Astrocyte (in vitro differentiated cells and primary cell): Measurements from ENCODE around the gene TBC1D8. TPM values are rescaled to one million over a fixed set of nuclear protein-coding genes. Genes with fewer than 3 reads are reported as not detected.

Source experiments
- DNase-seq: peaks from one replicate; pipeline ENCODE4 v3.0.0-alpha.2; 2010; ENCODE audit warnings: low read depth
- FAIRE-seq: peaks from 2 replicates; lab custom pipeline; 2011; peaks lifted over from hg19 to GRCh38; lab: Jason Lieb, UNC
- H2AFZ ChIP-seq: 2 replicates; pipeline ENCODE4 v1.6.0; 2012; ENCODE audit warnings: low read depth, low read length, inconsistent platforms
- H3K27ac ChIP-seq: 2 replicates; pipeline ENCODE4 v1.5.1; 2011; ENCODE audit warnings: low read depth, low read length, inconsistent platforms
- H3K27me3 ChIP-seq: 2 replicates; pipeline ENCODE4 v1.6.0; 2011; ENCODE audit warnings: low read length, inconsistent platforms; ENCODE audit not compliant: insufficient read depth
- H3K36me3 ChIP-seq: 2 replicates; pipeline ENCODE4 v1.5.1; 2011; ENCODE audit warnings: low read length, inconsistent platforms; ENCODE audit not compliant: insufficient read depth
- H3K4me1 ChIP-seq: 2 replicates; pipeline ENCODE4 v1.5.1; 2011; ENCODE audit warnings: low read length, inconsistent platforms; ENCODE audit not compliant: insufficient read depth
- H3K4me2 ChIP-seq: 2 replicates; pipeline ENCODE4 v1.6.0; 2012; ENCODE audit warnings: low read length, inconsistent platforms
- H3K4me3 ChIP-seq: 2 replicates; pipeline ENCODE4 v1.5.1; 2011; ENCODE audit warnings: low read depth, mild to moderate bottlenecking, low read length, inconsistent platforms; ENCODE audit not compliant: insufficient read depth
- H3K79me2 ChIP-seq: 2 replicates; pipeline ENCODE4 v1.6.0; 2012; ENCODE audit warnings: mild to moderate bottlenecking, low read length, inconsistent platforms; ENCODE audit not compliant: insufficient read depth
- H3K9ac ChIP-seq: 2 replicates; pipeline ENCODE4 v1.6.0; 2012; ENCODE audit warnings: mild to moderate bottlenecking, low read length, inconsistent platforms
- H3K9me3 ChIP-seq: 2 replicates; pipeline ENCODE4 v1.5.1; 2012; ENCODE audit warnings: low read depth, mild to moderate bottlenecking, low read length, inconsistent platforms; ENCODE audit not compliant: insufficient read depth
- H4K20me1 ChIP-seq: 2 replicates; pipeline ENCODE4 v1.6.0; 2012; ENCODE audit warnings: low read length, inconsistent platforms; ENCODE audit not compliant: insufficient read depth
- H3K27ac Mint-ChIP-seq: one replicate; pipeline ENCODE4 v1.8.0; 2021; ENCODE audit warnings: mild to moderate bottlenecking, mixed read lengths; ENCODE audit not compliant: unreplicated experiment
- H3K27me3 Mint-ChIP-seq: one replicate; pipeline ENCODE4 v1.8.0; 2021; ENCODE audit warnings: low read depth, mixed read lengths; ENCODE audit not compliant: unreplicated experiment
- H3K36me3 Mint-ChIP-seq: one replicate; pipeline ENCODE4 v1.8.0; 2021; ENCODE audit warnings: low read depth, mixed read lengths; ENCODE audit not compliant: unreplicated experiment
- H3K4me1 Mint-ChIP-seq: one replicate; pipeline ENCODE4 v1.8.0; 2021; ENCODE audit warnings: low read depth, mixed read lengths; ENCODE audit not compliant: unreplicated experiment
- H3K4me3 Mint-ChIP-seq: one replicate; pipeline ENCODE4 v1.8.0; 2021; ENCODE audit warnings: mild to moderate bottlenecking, moderate library complexity, mixed read lengths; ENCODE audit not compliant: unreplicated experiment
- H3K9me3 Mint-ChIP-seq: one replicate; pipeline ENCODE4 v1.8.0; 2021; ENCODE audit warnings: mild to moderate bottlenecking, mixed read lengths; ENCODE audit not compliant: unreplicated experiment
- CTCF ChIP-seq: IDR thresholded peaks from 2 replicates; pipeline ENCODE4 v1.5.1; 2011; ENCODE audit warnings: low read depth, mild to moderate bottlenecking, inconsistent platforms, low read length, moderate library complexity; ENCODE audit not compliant: insufficient read depth
- EZH2 ChIP-seq: IDR thresholded peaks from 2 replicates; pipeline ENCODE4 v1.6.1; 2012; ENCODE audit warnings: mild to moderate bottlenecking, low read length, inconsistent platforms; ENCODE audit not compliant: insufficient read depth
- total RNA-seq: library from RNA; stranded (reverse); gene quantifications from 2 replicates; pipeline ENCODE4 v1.2.1, GENCODE V29; 2021

Gene TBC1D8
- total RNA-seq, 1 donor from 2014 or later = 2.4 TPM

GRCh38 chr2:101149241-101150192 lies 1.7 kb downstream of the TBC1D8 start:
- Mint-ChIP-seq H3K4me1 (peaks cover 17% of the 10 kb centered on the region), H3K4me3 (peak overlapping the region; percentile 81), H3K27ac (no peak overlapping the region), H3K9me3 (no peaks in the 10 kb centered on the region), H3K27me3 (peaks cover 21% of the 10 kb centered on the region), H3K36me3 (no peaks in the 10 kb centered on the region)
- Histone ChIP-seq H3K36me3 (no peaks in the 10 kb centered on the region), H3K27ac (no peak overlapping the region), H3K9me3 (no peaks in the 10 kb centered on the region), H3K79me2 (no peaks in the 10 kb centered on the region), H3K9ac (no peak overlapping the region), H3K27me3 (peaks cover 24% of the 10 kb centered on the region), H3K4me3 (no peak overlapping the region), H3K4me1 (peaks cover 12% of the 10 kb centered on the region), H4K20me1 (no peaks in the 10 kb centered on the region), H2AFZ (no peak overlapping the region), H3K4me2 (peak overlapping the region; percentile 88)
- FAIRE-seq = no peak
- no peak for DNase-seq
- no peak for TF ChIP-seq EZH2
- no peak for TF ChIP-seq CTCF

- FAIRE-seq = no peak
- no peak for TF ChIP-seq EZH2
- H3K4me1 ChIP-seq = peaks cover 12% of the 10 kb centered on the region
- no peak overlapping the region for H3K9ac ChIP-seq
- no peak overlapping the region for H3K4me3 ChIP-seq
- Mint-ChIP-seq H3K4me1 (peaks cover 18% of the 10 kb centered on the region), H3K36me3 (no peaks in the 10 kb centered on the region), H3K27me3 (peaks cover 17% of the 10 kb centered on the region), H3K4me3 (no peak overlapping the region), H3K27ac (no peak overlapping the region), H3K9me3 (no peaks in the 10 kb centered on the region)
- H2AFZ ChIP-seq = no peak overlapping the region
- peaks cover 20% of the 10 kb centered on the region for H3K27me3 ChIP-seq
- no peak overlapping the region for H3K27ac ChIP-seq
- no peaks in the 10 kb centered on the region for H3K36me3 ChIP-seq
- no peak overlapping the region for H3K4me2 ChIP-seq
- no peaks in the 10 kb centered on the region for H4K20me1 ChIP-seq
- no peaks in the 10 kb centered on the region for H3K79me2 ChIP-seq
- DNase-seq = no peak
- no peaks in the 10 kb centered on the region for H3K9me3 ChIP-seq
Observed at GRCh38 chr2:101148777-101149176, 2.4 kb downstream of the TBC1D8 start.

GRCh38 chr2:101147971-101148370 lies 3.2 kb downstream of the TBC1D8 start:
- no peak for TF ChIP-seq CTCF
- no peak for TF ChIP-seq EZH2
- FAIRE-seq (no peak), DNase-seq (no peak)
- H3K4me3 Mint-ChIP-seq = no peak overlapping the region
- Histone ChIP-seq H3K9ac (no peak overlapping the region), H3K79me2 (no peaks in the 10 kb centered on the region), H4K20me1 (no peaks in the 10 kb centered on the region), H3K36me3 (no peaks in the 10 kb centered on the region), H3K9me3 (no peaks in the 10 kb centered on the region), H3K4me1 (peaks cover 12% of the 10 kb centered on the region), H3K27me3 (peaks cover 17% of the 10 kb centered on the region), H3K4me3 (no peak overlapping the region), H3K4me2 (no peak overlapping the region), H3K27ac (no peak overlapping the region), H2AFZ (no peak overlapping the region)
- H3K27ac Mint-ChIP-seq = no peak overlapping the region
- H3K9me3 Mint-ChIP-seq = no peaks in the 10 kb centered on the region
- no peaks in the 10 kb centered on the region for H3K36me3 Mint-ChIP-seq
- H3K27me3 Mint-ChIP-seq = peaks cover 15% of the 10 kb centered on the region
- H3K4me1 Mint-ChIP-seq = peaks cover 18% of the 10 kb centered on the region
